RWPE2 (cell line): ENCODE data around the gene STAC3.

ENCODE experiments used
- ATAC-seq: fragments of 200-7000 bp; cut with Tn5 transposase; 3 replicates; pipeline ENCODE4 v1.9.1; 2021; ENCODE audit warnings: low read depth
- DNase-seq: peaks from one replicate; pipeline ENCODE4 v3.0.0-alpha.2; 2020; ENCODE audit warnings: low spot score
- H3K27ac ChIP-seq: fragments of 450-650 bp; 2 replicates; pipeline ENCODE4 v1.5.1; 2017; ENCODE audit warnings: mild to moderate bottlenecking; ENCODE audit not compliant: poor library complexity, severe bottlenecking
- H3K27me3 ChIP-seq: fragments of 250-450 bp; sonication (Bioruptor Pico); 2 replicates; pipeline ENCODE4 v1.5.1; 2021; ENCODE audit warnings: mild to moderate bottlenecking, moderate library complexity; ENCODE audit not compliant: insufficient read depth, poor library complexity, severe bottlenecking
- H3K36me3 ChIP-seq: fragments of 250-450 bp; sonication (Bioruptor Pico); 2 replicates; pipeline ENCODE4 v1.5.1; 2020; ENCODE audit warnings: low read depth, mild to moderate bottlenecking, moderate library complexity
- H3K4me1 ChIP-seq: fragments of 250-450 bp; sonication (Bioruptor Pico); 2 replicates; pipeline ENCODE4 v1.5.1; 2021; ENCODE audit warnings: mild to moderate bottlenecking, moderate library complexity; ENCODE audit not compliant: insufficient read depth, poor library complexity, severe bottlenecking
- H3K4me3 ChIP-seq: fragments of 250-450 bp; sonication (Bioruptor Pico); 2 replicates; pipeline ENCODE4 v1.5.1; 2021; ENCODE audit warnings: mild to moderate bottlenecking, moderate library complexity; ENCODE audit not compliant: severe bottlenecking
- H3K9me3 ChIP-seq: fragments of 250-450 bp; sonication (Bioruptor Pico); 2 replicates; pipeline ENCODE4 v1.5.1; 2021; ENCODE audit warnings: mild to moderate bottlenecking, moderate library complexity; ENCODE audit not compliant: severe bottlenecking
- TF ChIP-seq, protein P1 (sequence below): fragments of 450-650 bp; IDR thresholded peaks from one replicate; pipeline ENCODE4 v1.5.1; 2017; ENCODE audit warnings: mild to moderate bottlenecking, moderate library complexity; ENCODE audit not compliant: poor library complexity, severe bottlenecking

STAC3 gene

DNA sequence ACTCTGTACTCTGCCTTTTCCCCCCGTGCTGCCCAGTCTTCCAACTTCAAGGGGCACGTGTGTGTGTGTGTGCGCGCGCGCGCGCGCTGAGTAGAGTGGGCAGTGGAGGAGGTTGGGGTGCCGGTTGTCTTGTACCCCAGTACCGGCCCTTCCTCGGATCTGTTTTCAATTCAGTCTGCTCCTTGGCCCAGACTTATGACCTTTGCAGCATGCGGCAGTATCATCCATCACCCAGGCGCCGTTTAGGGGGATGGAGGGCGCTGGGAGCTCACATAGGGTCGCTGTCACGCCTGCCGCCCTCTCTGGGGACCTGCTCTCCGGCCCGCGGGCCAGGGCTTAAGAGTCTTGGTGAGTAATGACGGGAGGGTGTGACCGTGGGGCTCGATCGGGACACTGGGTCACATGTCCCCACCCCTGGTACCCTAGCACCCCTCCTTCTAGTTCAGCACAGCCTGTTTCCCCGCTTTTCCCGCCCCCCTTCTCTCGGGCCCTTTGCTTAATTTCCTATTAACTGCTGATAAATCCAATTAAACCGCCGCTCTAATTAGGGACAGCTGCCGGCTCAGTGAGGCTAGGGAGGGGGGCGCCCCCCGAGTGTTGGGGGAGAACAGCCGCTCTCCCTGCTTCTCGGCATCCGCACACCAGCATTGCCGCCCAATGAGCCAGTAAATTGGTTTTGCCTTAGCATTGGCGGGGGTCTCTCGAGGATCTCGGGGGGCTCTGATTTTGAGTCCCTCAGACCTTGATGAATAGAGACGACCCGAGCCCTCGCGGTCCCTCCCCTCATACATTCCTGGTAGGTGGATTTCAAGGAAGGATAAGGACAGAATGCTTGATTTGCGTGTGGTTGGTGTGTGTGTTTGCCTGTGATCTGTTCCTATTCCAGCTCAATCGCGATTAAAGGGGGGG lies 9.3 kb downstream of the STAC3 start:
- H3K4me3 ChIP-seq, result no peak overlapping the region
- H3K4me1 ChIP-seq, result no peaks in the 10 kb centered on the region
- peaks cover 32% of the 10 kb centered on the region for H3K27me3 ChIP-seq
- TF ChIP-seq, protein P1, sequence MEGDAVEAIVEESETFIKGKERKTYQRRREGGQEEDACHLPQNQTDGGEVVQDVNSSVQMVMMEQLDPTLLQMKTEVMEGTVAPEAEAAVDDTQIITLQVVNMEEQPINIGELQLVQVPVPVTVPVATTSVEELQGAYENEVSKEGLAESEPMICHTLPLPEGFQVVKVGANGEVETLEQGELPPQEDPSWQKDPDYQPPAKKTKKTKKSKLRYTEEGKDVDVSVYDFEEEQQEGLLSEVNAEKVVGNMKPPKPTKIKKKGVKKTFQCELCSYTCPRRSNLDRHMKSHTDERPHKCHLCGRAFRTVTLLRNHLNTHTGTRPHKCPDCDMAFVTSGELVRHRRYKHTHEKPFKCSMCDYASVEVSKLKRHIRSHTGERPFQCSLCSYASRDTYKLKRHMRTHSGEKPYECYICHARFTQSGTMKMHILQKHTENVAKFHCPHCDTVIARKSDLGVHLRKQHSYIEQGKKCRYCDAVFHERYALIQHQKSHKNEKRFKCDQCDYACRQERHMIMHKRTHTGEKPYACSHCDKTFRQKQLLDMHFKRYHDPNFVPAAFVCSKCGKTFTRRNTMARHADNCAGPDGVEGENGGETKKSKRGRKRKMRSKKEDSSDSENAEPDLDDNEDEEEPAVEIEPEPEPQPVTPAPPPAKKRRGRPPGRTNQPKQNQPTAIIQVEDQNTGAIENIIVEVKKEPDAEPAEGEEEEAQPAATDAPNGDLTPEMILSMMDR, result no peak
- DNase-seq, result peak; percentile 35
- ATAC-seq, result no peak
- H3K36me3 ChIP-seq, result no peaks in the 10 kb centered on the region
- H3K9me3 ChIP-seq, result no peaks in the 10 kb centered on the region
- no peak overlapping the region for H3K27ac ChIP-seq

DNA sequence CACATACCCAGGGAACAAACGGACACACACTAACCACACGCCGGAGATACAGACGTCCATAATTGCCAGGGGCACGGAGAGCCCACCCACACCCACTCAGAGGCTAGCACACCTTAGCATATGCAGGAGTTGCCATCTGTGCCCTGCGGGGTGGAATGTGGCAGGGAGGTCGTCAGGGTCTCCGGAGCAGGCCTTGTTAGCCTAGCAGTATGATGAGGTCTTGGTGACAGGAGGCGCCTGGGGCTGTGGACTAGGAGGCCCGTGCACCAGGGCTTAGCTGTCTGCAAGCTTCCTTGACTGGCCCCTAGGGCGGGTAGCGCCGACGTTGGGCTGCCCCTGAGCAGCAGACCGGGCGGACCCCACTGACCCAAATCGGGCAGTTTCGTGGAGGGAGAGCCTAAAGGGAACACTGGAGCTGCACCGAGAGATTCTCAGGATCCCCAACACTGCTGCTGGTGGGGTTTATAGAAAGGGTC lies 10.0 kb downstream of the STAC3 start:
- no peaks in the 10 kb centered on the region for H3K36me3 ChIP-seq
- no peaks in the 10 kb centered on the region for H3K9me3 ChIP-seq
- H3K4me1 ChIP-seq, result no peaks in the 10 kb centered on the region
- TF ChIP-seq, protein P1, result no peak
- H3K4me3 ChIP-seq, result peak overlapping the region; percentile 51
- ATAC-seq, result no peak
- H3K27me3 ChIP-seq, result peaks cover 32% of the 10 kb centered on the region
- no peak overlapping the region for H3K27ac ChIP-seq
- DNase-seq, result no peak

DNA sequence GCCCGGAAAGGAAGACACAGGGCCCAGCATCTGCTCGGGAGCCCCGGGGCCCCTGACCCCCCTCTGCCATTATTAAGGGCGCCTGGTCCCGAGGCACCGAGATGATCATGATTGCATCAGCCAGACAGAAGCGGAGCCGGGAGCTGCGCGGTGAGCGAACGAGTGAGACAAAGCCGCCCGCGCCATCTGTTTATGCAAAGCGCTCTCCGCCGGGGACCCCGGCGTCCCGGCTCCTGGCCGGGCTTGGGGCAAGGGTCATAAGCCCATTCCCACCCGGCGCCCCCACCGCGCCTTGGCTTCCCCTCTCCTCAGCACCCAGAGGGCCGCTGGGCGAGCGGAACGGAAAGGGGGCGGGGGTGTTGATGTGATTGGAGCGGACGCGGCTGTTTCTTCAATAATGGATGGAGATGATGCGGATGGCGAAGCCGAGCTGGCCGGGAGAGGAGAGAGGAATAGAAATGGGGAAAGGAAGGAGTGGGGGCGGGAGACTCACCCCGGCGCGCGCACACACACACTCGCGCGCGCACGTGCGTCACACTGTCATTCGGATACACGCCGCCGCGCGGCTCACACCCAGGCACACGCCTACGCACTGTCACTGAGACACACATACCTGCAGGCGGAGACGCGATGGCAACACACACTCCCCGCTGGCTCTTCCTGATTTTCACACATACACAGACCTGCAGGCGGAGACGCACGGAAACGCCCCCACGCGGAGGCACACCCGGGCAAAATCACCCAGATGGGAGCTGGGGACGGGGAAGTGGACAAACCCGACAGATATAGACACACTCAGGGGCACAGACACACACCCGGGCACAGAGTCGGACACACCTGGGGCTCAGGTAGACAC lies 10.7 kb downstream of the STAC3 start:
- Histone ChIP-seq H3K9me3 (no peaks in the 10 kb centered on the region), H3K4me1 (no peaks in the 10 kb centered on the region), H3K4me3 (peak overlapping the region; percentile 51), H3K36me3 (no peaks in the 10 kb centered on the region), H3K27me3 (peaks cover 32% of the 10 kb centered on the region), H3K27ac (no peak overlapping the region)
- TF ChIP-seq, protein P1, result no peak
- ATAC-seq, result peak; percentile 2; the same call in 1 of the 3 replicates
- DNase-seq, result peak; percentile 70

DNA sequence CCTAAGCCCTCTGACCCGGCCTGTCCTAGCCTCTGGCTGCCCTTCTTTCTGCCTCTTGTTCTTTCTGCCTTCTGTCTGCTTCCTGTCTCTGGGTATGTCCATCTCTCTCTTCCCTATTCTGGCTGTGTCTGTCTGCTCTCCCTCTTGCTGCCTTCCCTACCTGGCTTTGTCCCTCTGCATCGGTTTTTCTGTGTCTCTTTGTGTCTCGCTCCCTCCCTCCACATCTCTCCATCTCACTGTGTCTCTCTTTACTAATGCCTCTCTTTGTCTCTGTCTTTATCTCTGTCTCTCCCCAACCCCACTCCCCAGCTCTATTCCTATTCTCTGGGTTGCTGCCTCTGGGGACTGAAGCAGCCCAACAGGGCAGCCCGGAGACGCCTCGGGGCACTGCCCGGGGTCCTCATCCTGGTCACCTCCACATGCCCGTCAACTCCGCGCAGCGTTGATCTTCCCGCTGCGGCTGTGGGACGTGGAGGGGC lies 11.4 kb downstream of the STAC3 start:
- DNase-seq (peak; percentile 42), ATAC-seq (no peak; the same call in 2 of the 3 replicates)
- Histone ChIP-seq H3K27me3 (peaks cover 32% of the 10 kb centered on the region), H3K9me3 (no peaks in the 10 kb centered on the region), H3K4me1 (no peaks in the 10 kb centered on the region), H3K27ac (no peak overlapping the region), H3K36me3 (peaks cover 3% of the 10 kb centered on the region), H3K4me3 (peak overlapping the region; percentile 51)
- TF ChIP-seq, protein P1, result no peak
